Measurements from ENCODE around the gene NPPA.

The NPPA gene

DNA sequence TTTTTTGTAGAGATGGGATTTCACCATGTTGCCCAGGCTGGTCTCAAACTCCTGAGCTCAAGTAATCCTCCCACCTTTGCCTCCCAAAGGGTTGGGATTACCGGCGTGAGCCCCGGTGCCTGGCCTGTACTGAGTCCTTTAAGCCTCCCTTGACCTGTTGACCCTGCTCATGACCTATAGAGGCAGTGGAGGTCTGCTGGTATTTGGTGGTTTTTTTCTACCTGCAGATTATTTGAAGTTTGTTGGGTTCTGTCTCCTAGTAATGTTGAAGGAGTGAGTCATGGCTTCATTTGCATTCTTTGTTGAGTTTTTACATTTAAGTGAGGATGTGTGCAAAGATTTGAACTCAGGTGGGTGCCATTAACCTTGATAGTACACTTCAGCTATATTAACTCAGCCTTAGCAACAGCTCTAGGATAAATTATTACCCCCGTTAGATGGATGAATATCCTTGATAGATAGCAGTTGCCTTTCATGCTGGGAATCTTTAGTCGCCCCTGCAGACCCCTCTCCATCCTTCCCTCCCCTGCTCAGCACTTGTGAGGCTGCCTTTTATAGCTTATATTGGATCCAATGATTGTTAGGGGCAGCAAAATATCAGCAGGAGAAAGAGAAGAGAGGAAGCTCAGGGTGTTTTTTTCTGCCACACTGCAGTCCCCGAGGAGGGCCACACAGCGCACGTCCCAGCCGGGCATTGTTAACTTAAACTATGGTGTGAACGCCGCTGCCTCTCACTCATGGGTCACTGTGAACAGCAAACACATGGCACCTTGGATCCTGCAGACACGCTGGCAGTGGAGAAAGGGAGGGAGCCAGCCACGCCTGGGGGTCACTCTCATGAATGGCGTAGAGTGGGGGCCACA lies 26.0 kb upstream of the NPPA start:
- H3K27ac ChIP-seq (ENCODE audit: low read depth, low read length) = no peak overlapping the region
- H3K4ac ChIP-seq (ENCODE audit: low read depth, low read length) = no peak overlapping the region
- no peak overlapping the region for H2AK5ac ChIP-seq (ENCODE audit: low read length)
- H3K79me1 ChIP-seq (ENCODE audit: low read length) = no peaks in the 10 kb centered on the region
- no peak overlapping the region for H3K9ac ChIP-seq (ENCODE audit: low read length)
- no peak overlapping the region for H4K8ac ChIP-seq (ENCODE audit: low read depth, low read length)
- H3K9me3 ChIP-seq (ENCODE audit: insufficient read depth, low read depth, low read length) = peaks cover 2% of the 10 kb centered on the region
- H2BK12ac ChIP-seq (ENCODE audit: low read length) = no peak overlapping the region
- H4K12ac ChIP-seq (ENCODE audit: low read depth, low read length) = no peak overlapping the region
- no peak overlapping the region for H2AFZ ChIP-seq (ENCODE audit: insufficient read depth, low read length, poor library complexity)
- H3K4me3 ChIP-seq (ENCODE audit: low read depth, low read length) = no peak overlapping the region
- WGBS (ENCODE audit: extremely low coverage, insufficient coverage, insufficient read length) = no CpG with 5 or more reads among the region's 14 CpGs
- H3K14ac ChIP-seq (ENCODE audit: low read length) = no peak overlapping the region
- peaks cover 1 to 4% of the 10 kb centered on the region in 2 experiments for H3K4me1 ChIP-seq (ENCODE audit: control insufficient read depth in 1 of 2, insufficient read depth in 2 of 2, low read length in 2 of 2)
- H2BK5ac ChIP-seq (ENCODE audit: low read depth, low read length, poor library complexity) = no peak overlapping the region
- no peak overlapping the region for H3K4me2 ChIP-seq (ENCODE audit: low read length)
- no peak overlapping the region for H4K91ac ChIP-seq (ENCODE audit: low read depth, low read length)
- H3K18ac ChIP-seq (ENCODE audit: low read length) = no peak overlapping the region
- DNase-seq = peak; percentile 12 to 87
- H3K79me2 ChIP-seq (ENCODE audit: control insufficient read depth, insufficient read depth, low read length, poor library complexity) = no peaks in the 10 kb centered on the region
- no peaks in the 10 kb centered on the region for H3K27me3 ChIP-seq (ENCODE audit: insufficient read depth, low read length)
- no peaks in the 10 kb centered on the region for H3K36me3 ChIP-seq (ENCODE audit: control insufficient read depth in 1 of 2, insufficient read depth in 2 of 2, low read length in 2 of 2)
- H3K23ac ChIP-seq (ENCODE audit: low read length) = no peak overlapping the region
- H2BK120ac ChIP-seq (ENCODE audit: insufficient read depth, low read length, poor library complexity) = no peak overlapping the region

DNA sequence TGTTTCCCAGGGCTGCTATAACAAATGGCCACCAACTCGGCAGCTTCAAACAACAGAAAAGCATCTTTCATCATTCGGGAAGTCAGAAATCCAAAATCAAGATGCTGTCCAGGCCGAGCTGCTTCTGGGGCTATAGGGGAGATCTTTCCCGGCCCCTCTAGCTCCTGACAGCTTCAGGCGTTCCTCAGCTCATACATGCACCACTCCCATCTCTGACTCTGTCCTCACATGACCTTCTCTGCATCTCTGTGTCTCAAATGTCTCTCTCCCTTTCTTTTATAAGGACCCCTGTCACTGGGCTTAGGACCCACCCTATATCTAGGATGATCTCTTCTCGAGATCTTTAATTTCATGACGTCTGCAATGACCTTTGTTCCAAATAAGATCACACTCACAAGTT lies 25.0 kb upstream of the NPPA start:
- no peak overlapping the region for H3K23ac ChIP-seq (ENCODE audit: low read length)
- H3K14ac ChIP-seq (ENCODE audit: low read length) = no peak overlapping the region
- WGBS (ENCODE audit: extremely low coverage, insufficient coverage, insufficient read length) = no CpG with 5 or more reads among the region's 7 CpGs
- H2BK5ac ChIP-seq (ENCODE audit: low read depth, low read length, poor library complexity) = no peak overlapping the region
- H4K12ac ChIP-seq (ENCODE audit: low read depth, low read length) = no peak overlapping the region
- no peak overlapping the region for H2AFZ ChIP-seq (ENCODE audit: insufficient read depth, low read length, poor library complexity)
- H3K4me3 ChIP-seq (ENCODE audit: low read depth, low read length) = no peak overlapping the region
- peaks cover 1 to 4% of the 10 kb centered on the region in 2 experiments for H3K4me1 ChIP-seq (ENCODE audit: control insufficient read depth in 1 of 2, insufficient read depth in 2 of 2, low read length in 2 of 2)
- no peak overlapping the region for H4K8ac ChIP-seq (ENCODE audit: low read depth, low read length)
- no peak overlapping the region for H3K18ac ChIP-seq (ENCODE audit: low read length)
- H3K36me3 ChIP-seq (ENCODE audit: control insufficient read depth in 1 of 2, insufficient read depth in 2 of 2, low read length in 2 of 2) = no peaks in the 10 kb centered on the region
- no peak overlapping the region for H4K91ac ChIP-seq (ENCODE audit: low read depth, low read length)
- no peak overlapping the region for H3K4ac ChIP-seq (ENCODE audit: low read depth, low read length)
- H3K27me3 ChIP-seq (ENCODE audit: insufficient read depth, low read length) = no peaks in the 10 kb centered on the region
- H2BK12ac ChIP-seq (ENCODE audit: low read length) = no peak overlapping the region
- no peak overlapping the region for H2AK5ac ChIP-seq (ENCODE audit: low read length)
- no peak for DNase-seq
- no peak overlapping the region for H3K27ac ChIP-seq (ENCODE audit: low read depth, low read length)
- H3K4me2 ChIP-seq (ENCODE audit: low read length) = no peak overlapping the region
- no peaks in the 10 kb centered on the region for H3K79me1 ChIP-seq (ENCODE audit: low read length)
- H3K79me2 ChIP-seq (ENCODE audit: control insufficient read depth, insufficient read depth, low read length, poor library complexity) = no peaks in the 10 kb centered on the region
- no peak overlapping the region for H3K9ac ChIP-seq (ENCODE audit: low read length)
- no peak overlapping the region for H2BK120ac ChIP-seq (ENCODE audit: insufficient read depth, low read length, poor library complexity)
- H3K9me3 ChIP-seq (ENCODE audit: insufficient read depth, low read depth, low read length) = no peaks in the 10 kb centered on the region

DNA sequence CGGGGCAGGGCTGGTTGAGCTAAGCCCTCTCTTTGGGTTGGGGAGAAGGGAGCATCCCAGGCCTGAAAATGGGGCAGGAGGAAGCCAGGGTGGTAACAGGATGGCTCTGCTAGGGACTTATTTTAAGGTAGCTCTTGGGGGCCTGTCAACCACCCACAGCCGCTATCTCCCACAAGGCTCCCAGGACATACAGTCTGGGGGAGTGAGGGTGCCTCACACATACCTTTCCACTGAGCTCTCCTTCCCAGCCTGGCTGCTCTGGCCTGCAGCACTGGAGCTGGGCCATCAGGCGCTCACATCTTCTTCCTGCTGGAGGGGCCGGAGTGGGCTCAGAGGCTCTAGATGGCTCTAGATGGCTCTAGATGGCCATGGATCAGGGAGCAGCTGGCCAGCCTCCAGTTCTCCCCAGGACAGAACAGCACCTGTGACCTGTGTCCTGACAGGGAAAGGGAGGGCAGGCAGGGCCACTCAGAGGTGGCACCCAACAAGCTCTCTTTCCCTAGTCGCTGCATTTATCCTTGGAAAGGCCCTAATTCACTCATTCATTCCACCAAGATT lies 22.1 kb upstream of the NPPA start:
- Histone ChIP-seq H3K4me2 (ENCODE audit: low read length) (no peak overlapping the region), H3K4me1 (ENCODE audit: control insufficient read depth in 1 of 2, insufficient read depth in 2 of 2, low read length in 2 of 2) (peaks cover 1 to 4% of the 10 kb centered on the region in 2 experiments), H2BK5ac (ENCODE audit: low read depth, low read length, poor library complexity) (no peak overlapping the region), H3K9ac (ENCODE audit: low read length) (no peak overlapping the region), H3K79me1 (ENCODE audit: low read length) (no peaks in the 10 kb centered on the region), H4K8ac (ENCODE audit: low read depth, low read length) (no peak overlapping the region), H2AFZ (ENCODE audit: insufficient read depth, low read length, poor library complexity) (no peak overlapping the region), H3K23ac (ENCODE audit: low read length) (no peak overlapping the region), H3K4ac (ENCODE audit: low read depth, low read length) (no peak overlapping the region), H3K79me2 (ENCODE audit: control insufficient read depth, insufficient read depth, low read length, poor library complexity) (no peaks in the 10 kb centered on the region), H4K91ac (ENCODE audit: low read depth, low read length) (no peak overlapping the region), H3K36me3 (ENCODE audit: control insufficient read depth in 1 of 2, insufficient read depth in 2 of 2, low read length in 2 of 2) (no peaks in the 10 kb centered on the region), H2BK12ac (ENCODE audit: low read length) (no peak overlapping the region), H3K9me3 (ENCODE audit: insufficient read depth, low read depth, low read length) (no peaks in the 10 kb centered on the region), H2BK120ac (ENCODE audit: insufficient read depth, low read length, poor library complexity) (no peak overlapping the region), H4K12ac (ENCODE audit: low read depth, low read length) (no peak overlapping the region), H3K18ac (ENCODE audit: low read length) (no peak overlapping the region), H3K27ac (ENCODE audit: low read depth, low read length) (no peak overlapping the region), H3K27me3 (ENCODE audit: insufficient read depth, low read length) (no peaks in the 10 kb centered on the region), H3K4me3 (ENCODE audit: low read depth, low read length) (no peak overlapping the region), H3K14ac (ENCODE audit: low read length) (no peak overlapping the region), H2AK5ac (ENCODE audit: low read length) (no peak overlapping the region)
- WGBS (ENCODE audit: extremely low coverage, insufficient coverage, insufficient read length) = no CpG with 5 or more reads among the region's 5 CpGs
- DNase-seq = no peak

DNA sequence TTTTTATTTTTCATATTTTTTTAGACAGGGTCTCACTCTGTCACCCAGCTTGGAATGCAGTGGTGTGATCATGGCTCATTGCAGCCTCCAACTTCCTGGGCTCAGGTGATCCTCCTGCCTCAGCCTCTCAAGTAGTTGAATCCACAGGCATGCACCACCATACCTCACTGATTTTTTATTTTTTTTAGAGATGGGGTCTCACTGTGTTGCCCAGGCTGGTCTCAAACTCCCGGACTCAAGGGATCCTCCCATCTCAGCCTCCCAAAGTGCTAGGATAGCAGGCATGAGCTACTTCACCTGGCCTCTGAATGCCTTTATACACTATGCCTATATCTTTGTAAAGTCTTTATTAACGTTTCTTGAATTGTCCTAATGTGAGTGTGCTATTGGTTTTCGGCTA lies 21.5 kb upstream of the NPPA start:
- H3K14ac ChIP-seq (ENCODE audit: low read length) = no peak overlapping the region
- H3K4me3 ChIP-seq (ENCODE audit: low read depth, low read length) = no peak overlapping the region
- no CpG with 5 or more reads among the region's 3 CpGs for WGBS (ENCODE audit: extremely low coverage, insufficient coverage, insufficient read length)
- no peak overlapping the region for H3K23ac ChIP-seq (ENCODE audit: low read length)
- H4K8ac ChIP-seq (ENCODE audit: low read depth, low read length) = no peak overlapping the region
- H3K9ac ChIP-seq (ENCODE audit: low read length) = no peak overlapping the region
- no peaks in the 10 kb centered on the region for H3K79me1 ChIP-seq (ENCODE audit: low read length)
- no peak overlapping the region for H2AK5ac ChIP-seq (ENCODE audit: low read length)
- no peak for DNase-seq
- no peaks in the 10 kb centered on the region for H3K79me2 ChIP-seq (ENCODE audit: control insufficient read depth, insufficient read depth, low read length, poor library complexity)
- no peak overlapping the region for H2BK5ac ChIP-seq (ENCODE audit: low read depth, low read length, poor library complexity)
- H3K9me3 ChIP-seq (ENCODE audit: insufficient read depth, low read depth, low read length) = no peaks in the 10 kb centered on the region
- H3K27ac ChIP-seq (ENCODE audit: low read depth, low read length) = no peak overlapping the region
- no peak overlapping the region for H2BK12ac ChIP-seq (ENCODE audit: low read length)
- peaks cover 1 to 4% of the 10 kb centered on the region in 2 experiments for H3K4me1 ChIP-seq (ENCODE audit: control insufficient read depth in 1 of 2, insufficient read depth in 2 of 2, low read length in 2 of 2)
- no peak overlapping the region for H3K18ac ChIP-seq (ENCODE audit: low read length)
- H4K12ac ChIP-seq (ENCODE audit: low read depth, low read length) = no peak overlapping the region
- H4K91ac ChIP-seq (ENCODE audit: low read depth, low read length) = no peak overlapping the region
- no peak overlapping the region for H2BK120ac ChIP-seq (ENCODE audit: insufficient read depth, low read length, poor library complexity)
- H3K4me2 ChIP-seq (ENCODE audit: low read length) = no peak overlapping the region
- no peak overlapping the region for H2AFZ ChIP-seq (ENCODE audit: insufficient read depth, low read length, poor library complexity)
- H3K27me3 ChIP-seq (ENCODE audit: insufficient read depth, low read length) = no peaks in the 10 kb centered on the region
- no peaks in the 10 kb centered on the region for H3K36me3 ChIP-seq (ENCODE audit: control insufficient read depth in 1 of 2, insufficient read depth in 2 of 2, low read length in 2 of 2)
- H3K4ac ChIP-seq (ENCODE audit: low read depth, low read length) = no peak overlapping the region
